ENCODE measurements around the gene MORC1.

GRCh38 chr3:108947855-108948254, 170.1 kb downstream of the MORC1 start:
- TF ChIP-seq, protein P1, sequence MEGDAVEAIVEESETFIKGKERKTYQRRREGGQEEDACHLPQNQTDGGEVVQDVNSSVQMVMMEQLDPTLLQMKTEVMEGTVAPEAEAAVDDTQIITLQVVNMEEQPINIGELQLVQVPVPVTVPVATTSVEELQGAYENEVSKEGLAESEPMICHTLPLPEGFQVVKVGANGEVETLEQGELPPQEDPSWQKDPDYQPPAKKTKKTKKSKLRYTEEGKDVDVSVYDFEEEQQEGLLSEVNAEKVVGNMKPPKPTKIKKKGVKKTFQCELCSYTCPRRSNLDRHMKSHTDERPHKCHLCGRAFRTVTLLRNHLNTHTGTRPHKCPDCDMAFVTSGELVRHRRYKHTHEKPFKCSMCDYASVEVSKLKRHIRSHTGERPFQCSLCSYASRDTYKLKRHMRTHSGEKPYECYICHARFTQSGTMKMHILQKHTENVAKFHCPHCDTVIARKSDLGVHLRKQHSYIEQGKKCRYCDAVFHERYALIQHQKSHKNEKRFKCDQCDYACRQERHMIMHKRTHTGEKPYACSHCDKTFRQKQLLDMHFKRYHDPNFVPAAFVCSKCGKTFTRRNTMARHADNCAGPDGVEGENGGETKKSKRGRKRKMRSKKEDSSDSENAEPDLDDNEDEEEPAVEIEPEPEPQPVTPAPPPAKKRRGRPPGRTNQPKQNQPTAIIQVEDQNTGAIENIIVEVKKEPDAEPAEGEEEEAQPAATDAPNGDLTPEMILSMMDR (IDR thresholded peaks at IDR 0.05): no peak
- TF ChIP-seq EZH2 (IDR thresholded peaks at IDR 0.05): no peak
- no peak for TF ChIP-seq EZH2phosphoT487 (IDR thresholded peaks at IDR 0.05)
